DMS153 treated with DMSO at 0.1 percent for 48 hours (cell line): ENCODE results near the gene WDR72.
"Not testable (repeated sequence)": the region's sequence is repeated elsewhere in the genome, so short reads cannot be mapped to it uniquely, and the experiment has no call there.

Source experiments
- DNase-seq: peaks from one replicate; lab custom pipeline; 2025; ENCODE audit not compliant: unreplicated experiment; lab: John Stamatoyannopoulos, UW

Gene WDR72

GRCh38 chr15:53759411-53759931 is at the start of gene WDR72:
Gene WDR72, minus strand, starts transcription at chr15:53759663. Its CDS starts 26,514 bp downstream, at chr15:53733149.
- DNase-seq: no peak

DNA sequence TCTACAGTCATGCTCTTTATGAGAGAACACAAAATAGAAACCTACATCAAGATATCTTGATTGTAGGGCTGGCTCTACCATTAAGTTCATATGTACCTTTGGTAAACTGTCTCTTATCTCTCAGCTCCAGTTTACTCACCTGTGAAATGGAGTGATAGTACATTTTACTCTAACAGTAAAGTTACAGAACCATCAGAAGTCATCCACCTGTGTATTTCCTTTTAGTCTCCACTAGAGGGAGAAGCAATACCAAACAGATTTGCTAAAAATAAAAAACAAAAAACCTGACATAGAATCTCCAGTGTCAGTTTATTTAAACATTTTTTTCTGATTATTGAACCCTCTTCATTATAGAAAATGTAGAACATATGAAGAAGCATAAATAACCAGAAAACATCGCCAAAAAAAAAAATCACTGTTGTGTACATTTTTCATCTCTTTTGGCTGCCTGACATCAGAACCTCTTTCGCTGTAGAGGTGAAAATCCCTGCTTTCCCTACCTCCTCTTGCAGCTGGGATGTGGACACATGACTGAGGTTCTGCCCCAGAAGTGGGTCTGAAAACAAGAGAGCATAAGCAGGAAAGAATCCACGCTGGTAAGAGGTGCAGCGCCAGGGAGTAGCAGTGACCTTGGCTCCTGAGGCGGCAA is 48.7 kb upstream of the WDR72 start:
- DNase-seq: no peak

DNA sequence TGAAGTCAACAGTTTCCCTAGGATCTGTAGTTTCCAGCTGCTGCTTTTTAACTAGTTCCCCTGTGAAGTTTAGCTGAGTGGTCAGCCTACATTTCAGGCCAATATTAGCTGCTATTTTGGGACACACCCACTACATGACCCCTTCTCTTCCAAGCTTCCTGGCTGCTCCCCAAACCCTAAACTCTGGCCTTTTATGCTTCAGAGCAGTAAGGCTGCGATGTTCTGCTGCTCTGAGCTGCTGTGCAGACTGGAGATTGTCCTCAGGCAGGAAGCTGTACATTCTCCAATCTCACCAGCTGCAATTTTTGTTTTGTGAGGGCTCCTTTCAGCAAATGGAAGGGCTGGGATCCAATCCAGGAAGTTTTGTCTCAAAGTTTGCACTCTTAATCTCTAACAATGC is 48.0 kb upstream of the WDR72 start:
- DNase-seq: no peak

DNA sequence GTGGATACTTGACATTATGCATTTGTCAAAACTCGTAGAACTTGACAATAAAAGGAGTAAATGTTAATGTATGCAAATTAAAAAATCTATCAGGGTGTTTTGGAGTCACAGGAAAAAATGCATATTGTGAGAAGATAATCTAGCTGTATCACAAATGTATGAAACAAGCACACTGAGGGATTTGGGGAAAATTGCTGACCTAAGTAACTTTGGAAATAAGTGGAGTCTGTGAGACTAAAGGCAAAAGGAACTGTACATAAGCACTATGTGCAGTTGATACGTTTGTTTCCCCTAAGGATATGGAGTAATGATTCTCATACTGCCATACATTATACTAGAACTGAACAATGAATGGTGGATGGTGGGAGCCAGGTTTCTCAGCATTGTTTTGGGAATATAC is 43.2 kb upstream of the WDR72 start:
- no peak for DNase-seq

DNA sequence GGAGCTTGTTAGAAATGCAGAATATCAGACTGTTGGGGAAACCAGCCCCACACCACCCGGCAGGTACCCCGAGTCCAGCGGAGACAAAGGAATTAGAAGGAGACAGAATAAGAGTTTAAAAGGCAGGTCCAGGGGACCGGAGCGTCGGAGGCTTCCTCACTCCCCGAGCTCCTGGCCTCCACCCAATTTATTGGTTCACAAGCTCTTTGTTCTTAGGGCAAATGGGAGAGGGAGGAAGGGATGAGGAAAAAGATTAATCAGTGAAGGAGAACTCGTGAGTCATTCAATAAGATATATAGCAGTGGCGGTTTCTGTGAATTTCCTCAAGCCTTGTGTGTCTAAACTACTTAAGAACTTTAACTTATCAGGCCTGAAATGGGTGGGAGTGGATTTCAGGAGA is 32.1 kb upstream of the WDR72 start:
- no peak for DNase-seq

DNA sequence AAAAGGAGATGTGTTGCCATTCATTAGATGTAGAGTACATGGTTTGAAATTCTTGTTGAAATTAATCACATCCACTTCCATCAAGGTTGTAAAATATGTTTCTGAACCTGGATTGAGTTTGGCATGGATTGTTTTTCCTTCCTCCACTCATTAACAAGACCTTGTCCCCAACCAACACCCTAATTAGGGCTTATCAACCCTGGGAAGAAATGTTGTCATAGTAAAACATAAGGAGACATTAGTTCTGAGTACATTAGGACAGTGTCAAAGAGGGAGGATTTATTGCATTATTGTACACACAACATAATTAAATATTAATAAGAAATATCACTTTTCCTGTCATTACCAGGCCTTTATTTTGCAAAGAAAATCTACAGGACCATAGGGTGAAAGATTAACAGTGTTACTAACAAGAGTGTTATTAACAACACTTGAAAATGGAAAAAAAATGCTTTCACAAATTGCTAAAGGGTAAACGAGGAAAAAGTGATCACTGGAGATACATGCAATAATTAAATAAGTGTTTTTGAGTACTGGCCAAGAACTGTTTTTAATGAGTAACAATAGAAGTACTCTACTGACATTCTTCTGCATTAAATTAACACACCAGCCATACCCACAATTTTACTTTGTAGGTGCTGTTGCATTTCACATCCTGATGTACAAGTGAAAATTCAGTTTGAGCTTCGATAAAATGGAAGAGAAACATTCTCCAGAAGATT is 30.4 kb upstream of the WDR72 start:
- no peak for DNase-seq

- DNase-seq: no peak
Observed at GRCh38 chr15:53786401-53786800, 26.9 kb upstream of the WDR72 start.

- not testable (repeated sequence) for DNase-seq
Observed at GRCh38 chr15:53785241-53785640, 25.8 kb upstream of the WDR72 start.

- no peak for DNase-seq
Observed at GRCh38 chr15:53762916-53763315, 3.5 kb upstream of the WDR72 start.

GRCh38 chr15:53758412-53758811 is 1.1 kb downstream of the WDR72 start:
- no peak for DNase-seq

DNA sequence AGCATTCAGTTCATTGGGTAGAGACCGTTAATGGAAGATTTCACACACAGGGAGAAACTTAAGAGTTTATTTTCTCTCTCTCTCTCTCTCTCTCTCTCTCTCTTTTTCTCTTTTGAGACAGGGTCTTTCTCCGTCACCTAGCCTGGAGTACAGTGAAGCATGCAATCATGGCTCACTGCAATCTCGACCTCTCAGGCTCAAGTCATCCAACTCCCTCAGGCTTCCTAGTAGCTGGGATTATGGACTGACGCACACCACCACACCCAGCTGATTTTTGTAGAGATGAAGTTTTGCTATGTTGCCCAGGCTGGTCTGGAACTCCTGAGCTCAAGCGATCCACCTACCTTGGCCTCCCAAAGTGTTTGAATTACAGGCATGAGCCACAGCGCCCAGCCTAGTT is 1.6 kb downstream of the WDR72 start:
- DNase-seq: no peak

DNA sequence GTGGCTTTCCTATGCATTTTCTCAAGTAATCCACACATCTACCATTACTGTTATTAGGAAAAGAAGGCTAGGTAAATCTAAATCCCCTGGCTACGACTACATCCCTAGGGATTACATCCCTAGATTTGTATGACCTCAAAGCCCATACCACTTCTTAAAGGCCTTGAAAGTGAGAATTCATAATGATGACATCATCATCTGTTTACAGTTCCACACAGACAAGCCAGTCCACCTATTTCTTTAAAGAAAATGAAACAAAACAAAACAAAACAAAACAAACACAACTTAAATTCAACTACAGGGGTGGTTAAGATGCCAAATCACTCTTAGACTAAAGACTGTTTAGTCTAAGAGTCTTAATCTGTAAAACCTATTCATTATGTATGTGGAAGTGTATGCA is 5.7 kb downstream of the WDR72 start:
- no peak for DNase-seq

- DNase-seq: no peak
Observed at GRCh38 chr15:53752406-53752805, 7.1 kb downstream of the WDR72 start.

GRCh38 chr15:53747501-53748068 is 11.9 kb downstream of the WDR72 start:
- no peak for DNase-seq

DNA sequence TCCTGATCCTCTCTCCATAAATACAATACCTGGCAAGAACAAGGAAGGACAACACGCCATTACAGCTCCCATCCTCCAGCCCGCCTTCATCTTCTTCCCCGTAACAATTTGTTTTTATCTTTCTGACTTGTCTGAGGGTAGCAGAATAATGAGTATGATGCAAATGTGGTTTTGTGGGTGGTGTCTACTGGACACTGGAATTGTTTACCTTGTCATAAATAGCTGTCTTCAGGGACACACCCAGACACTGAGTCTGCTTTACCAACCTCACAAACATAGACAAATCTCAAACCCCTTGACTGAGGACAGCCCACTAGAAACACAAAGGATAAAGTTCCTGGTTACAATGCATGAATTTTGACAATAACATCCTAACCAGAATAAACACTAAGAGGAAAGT is 13.4 kb downstream of the WDR72 start:
- peak; percentile 4 for DNase-seq

- DNase-seq: no peak
Observed at GRCh38 chr15:53739651-53740050, 19.8 kb downstream of the WDR72 start.

- no peak for DNase-seq
Observed at GRCh38 chr15:53739187-53739586, 20.3 kb downstream of the WDR72 start.

DNA sequence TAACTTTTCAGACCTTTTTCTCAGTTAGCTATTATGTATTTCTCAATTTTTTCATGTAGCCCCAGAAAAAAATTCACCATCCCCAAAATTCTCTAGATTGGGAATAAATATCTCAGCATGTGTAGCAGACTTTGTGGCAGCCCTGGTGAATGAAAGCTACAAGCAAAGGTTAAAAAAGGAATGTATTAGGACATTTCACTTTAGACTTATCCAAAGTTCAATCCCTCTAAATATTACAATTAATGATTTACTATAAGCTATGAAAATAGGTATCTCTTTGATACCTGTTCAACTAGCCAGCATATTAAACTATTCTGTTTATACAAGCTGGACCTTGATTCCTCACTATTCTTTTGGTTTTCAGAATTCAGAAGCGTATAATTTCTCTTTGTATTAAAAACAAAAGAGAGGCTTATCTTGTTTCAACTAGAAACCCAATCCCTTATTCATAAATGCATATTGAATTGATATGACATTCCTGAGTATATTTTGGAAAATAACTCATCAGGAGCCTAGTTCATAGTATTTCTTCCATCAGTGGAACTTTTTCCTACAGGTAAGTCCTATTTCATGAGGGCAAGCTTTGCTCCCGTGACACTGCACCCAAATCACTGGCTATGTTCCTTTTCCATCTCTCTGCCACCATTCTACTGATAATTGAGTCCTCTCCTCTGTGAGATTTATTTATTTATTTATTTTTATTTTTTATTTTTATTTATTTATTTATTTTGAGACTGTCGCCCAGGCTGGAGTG is 38.0 kb downstream of the WDR72 start:
- DNase-seq: no peak

DNA sequence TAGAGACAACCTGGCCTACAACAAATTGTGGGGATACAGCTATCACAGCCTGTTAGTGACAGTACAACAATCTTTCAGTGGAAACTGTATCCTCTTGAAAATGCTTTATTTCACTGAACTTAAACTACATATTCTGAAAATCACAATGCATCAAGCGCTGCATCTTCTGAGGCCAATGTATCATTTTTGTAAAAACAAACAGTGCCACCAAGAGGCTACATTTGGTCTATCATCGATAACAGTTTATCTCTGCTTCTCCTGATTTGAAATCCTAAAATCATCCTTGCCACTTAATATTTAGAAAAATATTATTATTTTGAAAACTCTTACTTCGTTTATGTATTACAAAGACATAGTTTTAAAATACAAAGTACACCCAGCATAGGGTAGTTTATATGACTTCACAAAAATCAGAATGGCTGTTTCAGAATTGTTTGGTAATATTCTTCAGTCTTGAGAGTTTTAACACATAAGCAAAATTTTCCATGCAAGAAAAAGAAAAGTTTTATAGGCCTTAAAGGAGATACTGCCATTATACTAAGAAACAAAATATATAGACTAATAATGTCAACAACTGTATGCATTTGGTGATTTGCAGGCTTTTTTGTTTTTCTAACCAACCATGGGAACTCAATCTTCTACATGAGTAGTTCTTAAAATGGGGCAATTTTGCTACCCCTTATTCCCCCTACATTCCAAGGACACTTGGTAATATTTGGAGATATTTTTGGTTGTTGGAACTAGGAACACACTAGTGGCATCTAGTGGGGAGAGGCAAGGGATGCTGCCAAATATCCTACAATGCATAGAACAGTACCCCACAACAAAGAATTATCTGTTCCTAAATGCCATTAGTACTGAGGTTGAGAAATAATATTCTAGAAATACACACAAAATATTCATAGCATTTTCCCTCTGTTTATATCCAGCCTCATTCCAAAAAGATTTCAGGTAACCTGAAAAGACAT is 42.3 kb downstream of the WDR72 start:
- DNase-seq: no peak

DNA sequence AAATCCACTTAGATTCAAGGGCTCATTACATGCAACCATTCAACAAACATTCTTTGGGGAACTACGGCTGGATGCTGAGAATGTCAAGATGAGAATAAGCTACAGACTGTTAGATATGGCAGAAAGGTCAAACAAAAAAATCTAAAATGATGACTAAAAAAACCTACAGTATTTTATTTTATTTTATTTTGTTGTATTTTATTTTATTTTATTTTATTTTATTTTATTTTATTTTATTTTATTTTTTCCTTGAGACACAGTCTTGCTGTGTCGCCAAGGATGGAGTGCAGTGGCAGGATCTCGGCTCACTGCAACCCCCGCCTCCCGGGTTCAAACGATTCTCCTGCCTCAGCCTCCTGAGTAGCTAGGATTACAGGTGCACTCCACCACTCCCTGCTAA is 46.2 kb downstream of the WDR72 start:
- DNase-seq: no peak
